H1 (cell line): ENCODE data around the gene PCDH9.

Experiments used
- BACH1 ChIP-seq: IDR thresholded peaks from 2 replicates; pipeline ENCODE4 v1.6.1; 2012; ENCODE audit warnings: low read length, improper control_type of control experiment
- BCL11A ChIP-seq, 2 experiments: IDR thresholded peaks; one replicate each; pipeline ENCODE4 v1.6.1; 2011; ENCODE audit warnings: low read depth in 2 of 2, low read length in 2 of 2, mild to moderate bottlenecking in 2 of 2
- CBX5 ChIP-seq: fragments of 300-800, 300-1000 bp; sonication (generic); IDR thresholded peaks from 2 replicates; pipeline ENCODE4 v1.7.1; 2016; ENCODE audit warnings: antibody characterized with exemption, low read length, low read depth
- CHD1 ChIP-seq: IDR thresholded peaks from 2 replicates; pipeline ENCODE4 v1.6.1; 2012; ENCODE audit warnings: low read depth, low read length, improper control_type of control experiment
- CTCF ChIP-seq, 3 experiments: IDR thresholded peaks; 1 replicate in 2 of 3; 2 replicates in 1 of 3; pipeline versions ENCODE4 v1.5.1 to v1.6.1; 2011; ENCODE audit warnings: low read length in 3 of 3, mild to moderate bottlenecking in 3 of 3, inconsistent platforms in 2 of 3, low read depth in 1 of 3, moderate library complexity in 1 of 3; ENCODE audit not compliant: insufficient read depth in 1 of 3; ENCODE audit errors: control extremely low read depth in 1 of 3
- HDAC2 ChIP-seq, 2 experiments: fragments of 300-600 bp in 1 of 2; sonication (generic) in 1 of 2; IDR thresholded peaks; 2 replicates each; pipeline ENCODE4 v1.6.1; 2011 to 2012; ENCODE audit warnings: low read depth in 2 of 2, low read length in 2 of 2, mild to moderate bottlenecking in 2 of 2, moderate library complexity in 2 of 2, borderline replicate concordance in 1 of 2, inconsistent platforms in 1 of 2
- JUND ChIP-seq: IDR thresholded peaks from 2 replicates; pipeline ENCODE4 v1.6.1; 2011; ENCODE audit warnings: mild to moderate bottlenecking, improper control_type of control experiment, low read length
- MAX ChIP-seq: IDR thresholded peaks from 2 replicates; pipeline ENCODE4 v1.6.1; 2012; ENCODE audit warnings: inconsistent platforms
- POLR2A ChIP-seq, 2 experiments: IDR thresholded peaks; 1 replicate in 1 of 2; 2 replicates in 1 of 2; pipeline ENCODE4 v1.6.1; 2011; ENCODE audit warnings: low read depth in 2 of 2, low read length in 2 of 2, mild to moderate bottlenecking in 2 of 2; ENCODE audit errors: control extremely low read depth in 1 of 2
- RAD21 ChIP-seq, 2 experiments: IDR thresholded peaks in 1 of 2; conservative IDR thresholded peaks in 1 of 2; 2 replicates each; pipeline ENCODE4 v1.6.1; 2011; ENCODE audit warnings: low read depth in 2 of 2, low read length in 2 of 2, improper control_type of control experiment in 1 of 2, inconsistent platforms in 1 of 2, mild to moderate bottlenecking in 1 of 2, moderate library complexity in 1 of 2
- SIRT6 ChIP-seq: IDR thresholded peaks from one replicate; pipeline ENCODE4 v1.7.1; 2012; ENCODE audit warnings: low read length, inconsistent platforms
- SIX5 ChIP-seq: IDR thresholded peaks from 2 replicates; pipeline ENCODE4 v1.6.1; 2011; ENCODE audit warnings: mild to moderate bottlenecking, low read depth, low read length
- SRF ChIP-seq: IDR thresholded peaks from 2 replicates; pipeline ENCODE4 v1.6.1; 2011; ENCODE audit warnings: mild to moderate bottlenecking, low read depth, low read length, moderate library complexity
- USF2 ChIP-seq: IDR thresholded peaks from 2 replicates; pipeline ENCODE4 v1.6.1; 2011; ENCODE audit warnings: low read length, improper control_type of control experiment

- TF ChIP-seq CTCF (IDR thresholded peaks at IDR 0.05; ENCODE audit: control extremely low read depth in 1 of 3, insufficient read depth in 1 of 3, low read depth in 1 of 3, low read length in 3 of 3) (no peak), POLR2A (IDR thresholded peaks at IDR 0.05; ENCODE audit: control extremely low read depth in 1 of 2, low read depth in 2 of 2, low read length in 2 of 2) (no peak), RAD21 (IDR thresholded peaks at IDR 0.05 in 1 of 2, conservative IDR thresholded peaks at IDR 0.05 in 1 of 2; ENCODE audit: low read depth in 2 of 2, low read length in 2 of 2) (no peak), SIRT6 (no peak), CBX5 (no peak), SRF (no peak), MAX (no peak), HDAC2 (IDR thresholded peaks at IDR 0.05; ENCODE audit: borderline replicate concordance in 1 of 2, low read depth in 2 of 2, low read length in 2 of 2) (no peak), CHD1 (no peak), BACH1 (no peak), SIX5 (no peak), BCL11A (IDR thresholded peaks at IDR 0.05; ENCODE audit: low read depth in 2 of 2, low read length in 2 of 2) (no peak), JUND (no peak), USF2 (no peak)
Measured at GRCh38 chr13:66349966-66350365, 880.2 kb downstream of the PCDH9 start.
